K562 (cell line): Measurements from ENCODE around the gene DNAJC30. TPM values are rescaled to one million over a fixed set of nuclear protein-coding genes. Genes with fewer than 3 reads are reported as not detected.

Source experiments
- ATAC-seq: fragments of 200-7000 bp; cut with Tn5 transposase; 3 replicates; pipeline ENCODE4 v1.9.1; 2020; ENCODE audit warnings: moderate library complexity
- BruUV-seq: library from RNA; stranded (reverse); fragments of 400-500 nt; replicated peaks from 2 replicates; lab custom pipeline; 2021; lab: Mats Ljungman, UMichigan
- CTCF ChIA-PET: fragments of 300-600 bp; formaldehyde crosslinking; extraction: SDS; loops from one replicate; lab custom pipeline; 2021; ENCODE audit warnings: low intra/inter-chr PET ratio; lab: Yijun Ruan, JAX
- POLR2A ChIA-PET: fragments of 300-600, 350-650 bp; sonication (Branson Sonifier 250); formaldehyde crosslinking; extraction: SDS; loops from one replicate; lab custom pipeline; 2021; ENCODE audit warnings: antibody characterized with exemption, inconsistent platforms; lab: Yijun Ruan, JAX
- DNase-seq, 4 experiments: peaks; one replicate each; pipeline versions ENCODE4 v3.0.0 to v3.0.0-alpha.2; 2011 to 2018; ENCODE audit warnings: low spot score in 3 of 4, mixed read lengths in 3 of 4; ENCODE audit errors: extremely low read depth in 1 of 4
- FAIRE-seq: peaks from 2 replicates; lab custom pipeline; 2011; peaks lifted over from hg19 to GRCh38; lab: Jason Lieb, UNC
- H2AFZ ChIP-seq: 2 replicates; pipeline ENCODE4 v1.6.0; 2011; ENCODE audit warnings: low read depth, low read length, control low read depth, inconsistent platforms
- H3K27ac ChIP-seq: fragments of 200-600 bp; 3 replicates; pipeline ENCODE4 v1.8.0; 2011; ENCODE audit warnings: low read depth, mild to moderate bottlenecking, control low read depth, inconsistent platforms, low read length, moderate library complexity, mixed read lengths; ENCODE audit errors: extremely low read depth
- H3K27me3 ChIP-seq, 2 experiments: fragments of 300-600 bp in 1 of 2; 2 replicates in 1 of 2; 3 replicates in 1 of 2; pipeline versions ENCODE4 v1.6.0 to v1.8.0; 2011; ENCODE audit warnings: inconsistent platforms in 2 of 2, low read length in 2 of 2, mild to moderate bottlenecking in 1 of 2, mixed read lengths in 1 of 2, moderate library complexity in 1 of 2; ENCODE audit not compliant: control insufficient read depth in 2 of 2, insufficient read depth in 2 of 2
- H3K36me3 ChIP-seq: fragments of 300-600 bp; 3 replicates; pipeline ENCODE4 v1.8.0; 2011; ENCODE audit warnings: mild to moderate bottlenecking, low read length, inconsistent platforms; ENCODE audit not compliant: control insufficient read depth, insufficient read depth
- H3K4me1 ChIP-seq, 2 experiments: fragments of 200-600 bp in 1 of 2; replicated peaks in 1 of 2; 2 replicates in 1 of 2; 3 replicates in 1 of 2; pipeline versions ENCODE4 v1.5.1 to v1.8.0; 2011; ENCODE audit warnings: inconsistent platforms in 2 of 2, low read length in 2 of 2, mild to moderate bottlenecking in 1 of 2, mixed read lengths in 1 of 2, moderate library complexity in 1 of 2; ENCODE audit not compliant: control insufficient read depth in 2 of 2, insufficient read depth in 2 of 2
- H3K4me2 ChIP-seq: 2 replicates; pipeline ENCODE4 v1.6.1; 2011; ENCODE audit warnings: low read length, control low read depth, inconsistent platforms, mixed read lengths; ENCODE audit not compliant: insufficient read depth
- H3K4me3 ChIP-seq: fragments of 200-600 bp; sonication (generic), shearing (Covaris generic); 2 replicates; pipeline ENCODE4 v1.5.1; 2016; ENCODE audit warnings: control low read depth, inconsistent platforms
- H3K79me2 ChIP-seq: fragments of 200-600 bp; 3 replicates; pipeline ENCODE4 v1.8.0; 2011; ENCODE audit warnings: low read length, inconsistent platforms; ENCODE audit not compliant: control insufficient read depth, insufficient read depth
- H3K9ac ChIP-seq, 2 experiments: 2 replicates each; pipeline versions ENCODE4 v1.6.0 to v1.6.1; 2011; ENCODE audit warnings: low read depth in 2 of 2, low read length in 2 of 2, control low read depth in 1 of 2, inconsistent platforms in 1 of 2, mild to moderate bottlenecking in 1 of 2, mixed read lengths in 1 of 2; ENCODE audit not compliant: insufficient read depth in 1 of 2
- H3K9me1 ChIP-seq: one replicate; pipeline ENCODE4 v1.6.0; 2011; ENCODE audit warnings: inconsistent platforms, mild to moderate bottlenecking, low read length, moderate library complexity; ENCODE audit not compliant: control insufficient read depth, insufficient read depth
- H3K9me3 ChIP-seq: replicated peaks from 2 replicates; pipeline ENCODE4 v1.5.1; 2011; ENCODE audit warnings: low read depth, low read length, inconsistent platforms; ENCODE audit not compliant: control insufficient read depth, insufficient read depth
- H4K20me1 ChIP-seq: replicated peaks from 2 replicates; pipeline ENCODE4 v1.6.1; 2011; ENCODE audit warnings: low read length, inconsistent platforms, mixed read lengths; ENCODE audit not compliant: control insufficient read depth, insufficient read depth
- CBFA2T2 ChIP-seq: fragments of 450-650 bp; conservative IDR thresholded peaks from 2 replicates; pipeline ENCODE4 v1.6.1; 2017; ENCODE audit warnings: mild to moderate bottlenecking
- ETV6 ChIP-seq, 3 experiments: fragments of 150-350 bp in 1 of 3; sonication (generic) in 1 of 3; formaldehyde crosslinking in 1 of 3; IDR thresholded peaks; 2 replicates each; pipeline versions ENCODE4 v1.6.1 to v1.8.0; 2014 to 2022; ENCODE audit warnings: borderline replicate concordance in 2 of 3, low read depth in 2 of 3, antibody characterized with exemption in 1 of 3, low read length in 1 of 3, mild to moderate bottlenecking in 1 of 3, missing genetic modification reagents in 1 of 3
- KLF10 ChIP-seq: fragments of 250-450 bp; sonication (Bioruptor Pico); IDR thresholded peaks from 2 replicates; pipeline ENCODE4 v1.6.1; 2021; ENCODE audit warnings: matching md5 sums
- LEF1 ChIP-seq: fragments of 450-650 bp; IDR thresholded peaks from 2 replicates; pipeline ENCODE4 v1.6.1; 2016; ENCODE audit warnings: mild to moderate bottlenecking
- MYNN ChIP-seq, 2 experiments: sonication (generic); formaldehyde crosslinking in 1 of 2; IDR thresholded peaks; 2 replicates each; pipeline versions ENCODE4 v1.5.0 to v1.6.1; 2016 to 2020; ENCODE audit warnings: antibody characterized with exemption in 1 of 2, missing genetic modification reagents in 1 of 2
- NFE2 ChIP-seq: IDR thresholded peaks from 2 replicates; pipeline ENCODE4 v1.6.1; 2014; ENCODE audit warnings: antibody characterized with exemption, low read depth
- NR2C2 ChIP-seq, 2 experiments: fragments of 200-800 bp in 1 of 2; sonication (Bioruptor generic) in 1 of 2; sonication (generic) in 1 of 2; formaldehyde crosslinking in 1 of 2; IDR thresholded peaks; 2 replicates each; pipeline versions ENCODE4 v1.6.1 to v1.8.0; 2016 to 2022; ENCODE audit warnings: mild to moderate bottlenecking in 1 of 2, missing compliant biosample characterization in 1 of 2, missing genetic modification characterization in 1 of 2, missing genetic modification reagents in 1 of 2
- PCBP2 ChIP-seq: fragments of 200-400 bp; formaldehyde crosslinking; IDR thresholded peaks from 2 replicates; pipeline ENCODE4 v1.6.1; 2018; ENCODE audit warnings: low read length, low read depth, mild to moderate bottlenecking, moderate library complexity; ENCODE audit not compliant: poor library complexity, severe bottlenecking
- PHB2 ChIP-seq: fragments of 450-650 bp; IDR thresholded peaks from 2 replicates; pipeline ENCODE4 v1.6.1; 2017; ENCODE audit warnings: low read depth
- POLR2B ChIP-seq: fragments of 450-650 bp; IDR thresholded peaks from 2 replicates; pipeline ENCODE4 v1.6.1; 2018; ENCODE audit warnings: low read depth; ENCODE audit not compliant: partially characterized antibody
- RHOXF2B ChIP-seq: fragments of 250-450 bp; sonication (Bioruptor Pico); conservative IDR thresholded peaks from 2 replicates; pipeline ENCODE4 v1.5.1; 2021
- SMARCA5 ChIP-seq: fragments of 450-650 bp; IDR thresholded peaks from 2 replicates; pipeline ENCODE4 v1.6.1; 2016
- SNIP1 ChIP-seq: fragments of 450-650 bp; IDR thresholded peaks from 2 replicates; pipeline ENCODE4 v1.7.1; 2017; ENCODE audit warnings: low read depth, mild to moderate bottlenecking
- TAF15 ChIP-seq: fragments of 200-400 bp; formaldehyde crosslinking; IDR thresholded peaks from 2 replicates; pipeline ENCODE4 v1.6.1; 2017; ENCODE audit warnings: mild to moderate bottlenecking, low read depth, low read length, moderate library complexity
- TOE1 ChIP-seq, 2 experiments: fragments of 450-650 bp in 1 of 2; sonication (generic) in 1 of 2; formaldehyde crosslinking in 1 of 2; IDR thresholded peaks; 2 replicates each; pipeline versions ENCODE4 v1.7.1 to v1.8.0; 2016 to 2022; ENCODE audit warnings: borderline replicate concordance in 2 of 2, mild to moderate bottlenecking in 2 of 2, antibody characterized with exemption in 1 of 2, inconsistent platforms in 1 of 2, low read depth in 1 of 2, missing genetic modification reagents in 1 of 2, moderate library complexity in 1 of 2
- XRCC3 ChIP-seq: fragments of 450-650 bp; IDR thresholded peaks from 2 replicates; pipeline ENCODE4 v1.6.1; 2017; ENCODE audit warnings: mild to moderate bottlenecking, moderate library complexity
- ZFX ChIP-seq: sonication (generic); formaldehyde crosslinking; IDR thresholded peaks from 2 replicates; pipeline ENCODE4 v1.8.0; 2022; ENCODE audit warnings: mild to moderate bottlenecking, missing genetic modification reagents, moderate library complexity
- ZNF316 ChIP-seq: fragments of 450-650 bp; IDR thresholded peaks from 2 replicates; pipeline ENCODE4 v1.6.1; 2016
- ZNF586 ChIP-seq: fragments of 450-650 bp; formaldehyde crosslinking; conservative IDR thresholded peaks from 2 replicates; pipeline ENCODE4 v1.4.0; 2020; ENCODE audit warnings: mild to moderate bottlenecking, moderate library complexity
- ZNF77 ChIP-seq: fragments of 250-450 bp; sonication (Bioruptor Pico); IDR thresholded peaks from 2 replicates; pipeline ENCODE4 v1.5.0; 2020
- ZNF778 ChIP-seq: fragments of 450-650 bp; formaldehyde crosslinking; IDR thresholded peaks from 2 replicates; pipeline ENCODE4 v1.4.0; 2020; ENCODE audit warnings: mild to moderate bottlenecking, moderate library complexity
- ZSCAN29 ChIP-seq: fragments of 450-650 bp; IDR thresholded peaks from 2 replicates; pipeline ENCODE4 v1.6.1; 2017
- WGBS: fragments of 100-300 bp; shearing (Covaris generic); methylation state at CpG from one replicate; pipeline ENCODE4 v1.1.6; 2016; ENCODE audit warnings: low coverage, mixed read lengths; ENCODE audit not compliant: insufficient coverage; ENCODE audit errors: missing lambda C conversion rate; 5-methylcytosine and 5-hydroxymethylcytosine counted together
- in situ Hi-C: fragments of 300-500 bp; cut with MboI; formaldehyde crosslinking; loops from 4 replicates; pipeline ENCODE4 v1.15.0; 2018; ENCODE audit warnings: inconsistent platforms, mixed read lengths
- intact Hi-C: fragments of 100-400 bp; cut with micrococcal nuclease; formaldehyde crosslinking; loops from 2 replicates; pipeline ENCODE4 v1.14.2; 2022
- polyA plus RNA-seq, 8 experiments: library from polyadenylated mRNA; depleted of rRNA in 4 of 8; stranded (reverse) in 5 of 8; unstranded in 3 of 8; fragments of >200 nt; fragmentation: Nextera tagmentation in 2 of 8; fragmentation: Illumina TruSeq in 1 of 8; extraction: Ambion mirVana in 2 of 8; extraction: Trizol in 1 of 8; gene quantifications; 2 replicates each; pipeline versions ENCODE4 v1.2.1 to v1.2.3, GENCODE V29; 2011 to 2014; ENCODE audit warnings: inconsistent platforms in 1 of 8, missing spikeins in 1 of 8
- total RNA-seq, 7 experiments: library from RNA; depleted of rRNA in 6 of 7; stranded (reverse); fragments of >200 nt in 6 of 7; fragmentation: Illumina TruSeq in 2 of 7; extraction: Trizol in 2 of 7; gene quantifications; 2 replicates each; pipeline versions ENCODE4 v1.2.1 to v1.2.3, GENCODE V29; 2011 to 2021; ENCODE audit warnings: low replicate concordance in 1 of 7
- TF ChIP-seq, protein P1 (sequence below): fragments of 250-450 bp; sonication (Bioruptor Pico); IDR thresholded peaks from 2 replicates; pipeline ENCODE4 v1.8.0; 2021; ENCODE audit warnings: borderline replicate concordance, mild to moderate bottlenecking, moderate library complexity; ENCODE audit not compliant: poor library complexity, severe bottlenecking

The DNAJC30 gene
- total and polyA plus RNA-seq, 9 of the 15 experiments (the other 6 are each of a cell fraction or from before 2014, with no cell fraction given), result 1.1 to 11.3 (median 4.6) TPM

DNA sequence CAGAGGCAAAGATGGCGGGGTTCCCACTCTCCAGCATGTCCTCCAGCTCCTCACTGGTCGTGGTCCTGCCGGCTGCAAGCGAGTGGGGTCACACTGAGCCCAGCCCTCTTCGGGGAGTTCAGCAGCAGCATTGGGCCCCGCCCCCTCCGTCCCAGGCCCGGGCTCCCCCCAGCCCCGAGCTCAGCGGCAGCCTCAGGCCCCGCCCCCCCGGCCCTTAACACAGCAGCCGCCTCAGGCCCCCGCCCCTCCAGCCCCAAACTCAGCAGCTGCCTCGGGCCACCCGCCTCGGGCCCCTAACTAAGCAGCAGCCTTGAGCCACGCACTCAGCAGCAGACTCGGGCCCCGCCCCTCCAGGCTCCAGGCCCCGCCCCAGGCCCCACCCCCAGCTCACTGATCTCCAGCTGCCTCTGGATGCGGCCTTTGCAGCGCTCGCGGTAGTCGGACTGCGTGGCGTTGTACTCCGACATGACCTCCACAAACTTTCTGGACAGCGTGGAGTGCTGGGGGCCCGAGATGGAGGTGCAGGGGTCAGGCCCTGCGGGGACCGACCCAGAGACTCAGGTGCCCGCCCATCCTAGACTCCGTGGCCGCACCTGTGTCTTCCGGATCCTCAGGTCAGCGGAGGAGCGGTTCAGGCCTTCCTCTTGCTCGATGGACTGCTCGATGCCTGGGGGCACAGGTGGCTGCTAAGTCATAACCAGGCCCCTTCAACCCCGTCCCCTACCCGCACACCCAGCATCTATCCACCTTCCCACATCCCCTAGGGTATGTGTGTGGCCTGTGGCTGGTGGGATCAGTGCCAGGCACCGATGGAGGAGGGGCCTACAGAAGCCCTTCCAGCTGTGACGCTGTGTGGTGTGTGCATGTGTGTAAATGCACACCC, 20.7 kb upstream of the DNAJC30 start:
- DNase-seq, result peak; percentile 86 to 95 (median 94)
- Histone ChIP-seq H2AFZ (peak overlapping the region; percentile 72; the same call in 1 of the 2 replicates), H3K9ac (peak overlapping the region in 1 of 2 experiments; percentile 80; a peak in 2 of 4 replicates), H3K27me3 (no peaks in the 10 kb centered on the region; a peak in 1 of 5 replicates), H3K27ac (peak overlapping the region; percentile 54; the same call in 1 of the 3 replicates), H3K79me2 (no peaks in the 10 kb centered on the region), H3K9me1 (no peaks in the 10 kb centered on the region), H3K9me3 (no peaks in the 10 kb centered on the region), H3K4me1 (peaks cover 20 to 78% of the 10 kb centered on the region in 2 experiments; a peak in 4 of 5 replicates), H3K36me3 (peaks cover 30% of the 10 kb centered on the region; the same call in 2 of the 3 replicates), H3K4me2 (peak overlapping the region; percentile 49), H3K4me3 (no peak overlapping the region), H4K20me1 (peaks cover 30% of the 10 kb centered on the region)
- in situ Hi-C loops (no loop called here), intact Hi-C loops (no loop called here)
- POLR2A ChIA-PET, result interaction anchor here (0.6 to 3.3 kb wide), 5 partner anchors 12 to 99 kb away, joined by 3 to 16 read pairs (median 6); partner anchors contain the start of gene STX1A
- BruUV-seq, result no TSS peak
- FAIRE-seq, result peak; percentile 87
- CTCF ChIA-PET, result no interaction called here
- ATAC-seq, result peak; percentile 92
- WGBS, result 28% methylated on average over 35 of the region's 45 CpGs
- TF ChIP-seq POLR2B (no peak), ZNF586 (CRISPR knock-in tag) (no peak), ZNF778 (CRISPR knock-in tag) (no peak), PHB2 (no peak), ZSCAN29 (no peak), SMARCA5 (no peak), ZFX (CRISPR knock-in tag) (peak; percentile 74), XRCC3 (no peak), ZNF316 (no peak), ZNF77 (no peak), SNIP1 (no peak), ETV6 (IDR thresholded peaks at IDR 0.05; ENCODE audit: borderline replicate concordance in 1 of 2, low read depth in 2 of 2, low read length in 1 of 2) (no peak), ETV6 (CRISPR knock-in tag; IDR thresholded peaks at IDR 0.05; ENCODE audit: borderline replicate concordance) (no peak), RHOXF2B (CRISPR knock-in tag) (no peak), NFE2 (no peak), TOE1 (IDR thresholded peaks at IDR 0.05; ENCODE audit: borderline replicate concordance) (no peak), TOE1 (CRISPR knock-in tag; IDR thresholded peaks at IDR 0.05; ENCODE audit: borderline replicate concordance, low read depth) (no peak), TAF15 (no peak), KLF10 (CRISPR knock-in tag) (no peak), NR2C2 (CRISPR knock-in tag; IDR thresholded peaks at IDR 0.05) (no peak), NR2C2 (tag; IDR thresholded peaks at IDR 0.05) (no peak), CBFA2T2 (no peak), MYNN (IDR thresholded peaks at IDR 0.05) (no peak), MYNN (CRISPR knock-in tag; IDR thresholded peaks at IDR 0.05) (no peak), LEF1 (no peak), PCBP2 (no peak)
- TF ChIP-seq, protein P1, sequence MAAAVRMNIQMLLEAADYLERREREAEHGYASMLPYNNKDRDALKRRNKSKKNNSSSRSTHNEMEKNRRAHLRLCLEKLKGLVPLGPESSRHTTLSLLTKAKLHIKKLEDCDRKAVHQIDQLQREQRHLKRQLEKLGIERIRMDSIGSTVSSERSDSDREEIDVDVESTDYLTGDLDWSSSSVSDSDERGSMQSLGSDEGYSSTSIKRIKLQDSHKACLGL (CRISPR knock-in tag), result no peak
